ENCODE data around the gene GTSE1. TPM values are rescaled to one million over a fixed set of nuclear protein-coding genes. Genes with fewer than 3 reads are reported as not detected.

The GTSE1 gene
- polyA plus RNA-seq, 3 donors: 0.04 TPM; not detected in 2

DNA sequence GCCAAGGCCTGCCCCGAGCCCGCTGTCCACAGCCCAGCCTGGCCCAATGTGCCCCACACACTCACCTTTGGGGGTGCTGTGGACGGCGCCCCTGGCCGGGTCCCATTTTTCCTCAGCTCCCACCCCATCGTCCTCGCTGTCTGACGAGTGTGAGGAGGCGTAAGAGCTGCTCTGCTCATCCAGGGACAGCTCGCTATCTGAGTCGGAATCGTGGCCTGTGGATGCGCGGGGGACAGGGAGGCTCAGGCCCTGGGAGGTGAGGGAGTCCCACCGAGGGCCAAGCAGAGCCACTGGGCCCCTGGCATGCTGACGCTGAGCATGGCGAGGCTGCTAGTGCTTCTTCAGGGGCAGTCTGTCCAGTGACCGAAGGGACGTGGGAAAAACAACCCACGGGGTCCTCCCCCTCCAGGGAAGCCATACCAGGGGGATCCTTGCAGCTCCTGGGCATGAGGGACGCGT, 68.5 kb downstream of the GTSE1 start:
- Mint-ChIP-seq H3K9me3 (peaks cover 0 to 3% (median 0%) of the 10 kb centered on the region in 7 donors), H3K27me3 (ENCODE audit: low read depth in 3 of 3) (peaks cover 0 to 15% (median 9%) of the 10 kb centered on the region in 3 donors), H3K36me3 (no peaks in the 10 kb centered on the region), H3K4me1 (peaks cover 3% of the 10 kb centered on the region), H3K27ac (no peak overlapping the region), H3K4me3 (no peak overlapping the region)
- H2AFZ ChIP-seq (ENCODE audit: insufficient read depth, low read depth, low read length, poor library complexity, severe bottlenecking): no peak overlapping the region
- 98% methylated on average over 15 of the region's 22 CpGs for WGBS (ENCODE audit: insufficient coverage)
- peaks cover 0 to 10% of the 10 kb centered on the region in 2 donors for H3K27me3 ChIP-seq (ENCODE audit: control insufficient read depth in 2 of 2, insufficient read depth in 2 of 2, low read length in 2 of 2)
- no peak overlapping the region for H3K4me2 ChIP-seq (replicated peaks; ENCODE audit: extremely low read depth, low read length, poor library complexity, severe bottlenecking)
- TF ChIP-seq, protein P1, sequence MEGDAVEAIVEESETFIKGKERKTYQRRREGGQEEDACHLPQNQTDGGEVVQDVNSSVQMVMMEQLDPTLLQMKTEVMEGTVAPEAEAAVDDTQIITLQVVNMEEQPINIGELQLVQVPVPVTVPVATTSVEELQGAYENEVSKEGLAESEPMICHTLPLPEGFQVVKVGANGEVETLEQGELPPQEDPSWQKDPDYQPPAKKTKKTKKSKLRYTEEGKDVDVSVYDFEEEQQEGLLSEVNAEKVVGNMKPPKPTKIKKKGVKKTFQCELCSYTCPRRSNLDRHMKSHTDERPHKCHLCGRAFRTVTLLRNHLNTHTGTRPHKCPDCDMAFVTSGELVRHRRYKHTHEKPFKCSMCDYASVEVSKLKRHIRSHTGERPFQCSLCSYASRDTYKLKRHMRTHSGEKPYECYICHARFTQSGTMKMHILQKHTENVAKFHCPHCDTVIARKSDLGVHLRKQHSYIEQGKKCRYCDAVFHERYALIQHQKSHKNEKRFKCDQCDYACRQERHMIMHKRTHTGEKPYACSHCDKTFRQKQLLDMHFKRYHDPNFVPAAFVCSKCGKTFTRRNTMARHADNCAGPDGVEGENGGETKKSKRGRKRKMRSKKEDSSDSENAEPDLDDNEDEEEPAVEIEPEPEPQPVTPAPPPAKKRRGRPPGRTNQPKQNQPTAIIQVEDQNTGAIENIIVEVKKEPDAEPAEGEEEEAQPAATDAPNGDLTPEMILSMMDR (IDR thresholded peaks at IDR 0.05): no peak
- intact Hi-C loops (cut with micrococcal nuclease): no loop called here
- no peaks in the 10 kb centered on the region for H3K4me1 ChIP-seq (ENCODE audit: control insufficient read depth in 1 of 2, insufficient read depth in 2 of 2, low read length in 2 of 2)
- no peaks in the 10 kb centered on the region for H3K9me3 ChIP-seq (replicated peaks in 1 of 2; ENCODE audit: control insufficient read depth in 1 of 2, insufficient read depth in 1 of 2, low read length in 2 of 2)
- no peaks in the 10 kb centered on the region for H3K36me3 ChIP-seq (replicated peaks in 1 of 2; ENCODE audit: control insufficient read depth in 1 of 2, insufficient read depth in 2 of 2, low read length in 2 of 2)
- no peak overlapping the region for H3K27ac ChIP-seq (ENCODE audit: low read depth in 1 of 2, low read length in 2 of 2)
- no peaks in the 10 kb centered on the region for H3K79me2 ChIP-seq (ENCODE audit: insufficient read depth, low read length)
- H3K9ac ChIP-seq (ENCODE audit: insufficient read depth, low read length, poor library complexity, severe bottlenecking): no peak overlapping the region
- DNase-seq: no peak
- no peak overlapping the region for H3K4me3 ChIP-seq (replicated peaks in 1 of 3; ENCODE audit: low read depth in 2 of 3, low read length in 3 of 3)
- H4K20me1 ChIP-seq (ENCODE audit: insufficient read depth, low read length): no peaks in the 10 kb centered on the region

- no peaks in the 10 kb centered on the region for H3K9me3 ChIP-seq (replicated peaks in 1 of 2; ENCODE audit: control insufficient read depth in 1 of 2, insufficient read depth in 1 of 2, low read length in 2 of 2)
- H3K9ac ChIP-seq (ENCODE audit: insufficient read depth, low read length, poor library complexity, severe bottlenecking): no peak overlapping the region
- no peaks in the 10 kb centered on the region for H3K79me2 ChIP-seq (ENCODE audit: insufficient read depth, low read length)
- peaks cover 0 to 10% of the 10 kb centered on the region in 2 donors for H3K27me3 ChIP-seq (ENCODE audit: control insufficient read depth in 2 of 2, insufficient read depth in 2 of 2, low read length in 2 of 2)
- H3K27ac ChIP-seq (ENCODE audit: low read depth in 1 of 2, low read length in 2 of 2): no peak overlapping the region
- no peak overlapping the region for H3K4me2 ChIP-seq (replicated peaks; ENCODE audit: extremely low read depth, low read length, poor library complexity, severe bottlenecking)
- no peaks in the 10 kb centered on the region for H4K20me1 ChIP-seq (ENCODE audit: insufficient read depth, low read length)
- H3K4me3 ChIP-seq (replicated peaks in 1 of 3; ENCODE audit: low read depth in 2 of 3, low read length in 3 of 3): no peak overlapping the region
- Mint-ChIP-seq H3K4me3 (no peak overlapping the region), H3K36me3 (no peaks in the 10 kb centered on the region), H3K27ac (no peak overlapping the region), H3K9me3 (no peaks in the 10 kb centered on the region), H3K4me1 (peaks cover 3% of the 10 kb centered on the region), H3K27me3 (ENCODE audit: low read depth in 3 of 3) (peaks cover 0 to 12% (median 12%) of the 10 kb centered on the region in 3 donors)
- no peaks in the 10 kb centered on the region for H3K4me1 ChIP-seq (ENCODE audit: control insufficient read depth in 1 of 2, insufficient read depth in 2 of 2, low read length in 2 of 2)
- no peak overlapping the region for H2AFZ ChIP-seq (ENCODE audit: insufficient read depth, low read depth, low read length, poor library complexity, severe bottlenecking)
- no peaks in the 10 kb centered on the region for H3K36me3 ChIP-seq (replicated peaks in 1 of 2; ENCODE audit: control insufficient read depth in 1 of 2, insufficient read depth in 2 of 2, low read length in 2 of 2)
- TF ChIP-seq, protein P1 (IDR thresholded peaks at IDR 0.05): no peak
- intact Hi-C loops (cut with micrococcal nuclease): no loop called here
- WGBS (ENCODE audit: insufficient coverage): 86% methylated on average over 10 of the region's 19 CpGs
- DNase-seq: no peak
Measured at GRCh38 chr22:46366327-46366731, 69.7 kb downstream of the GTSE1 start.
